ENCODE results near the gene PARD6A. TPM values are rescaled to one million over a fixed set of nuclear protein-coding genes. Genes with fewer than 3 reads are reported as not detected.
A peak's percentile ranks its signal among the peaks of the same experiment; 100 is the strongest.

PARD6A gene
- total and polyA plus RNA-seq, 7 experiments from 2014 or later = 4.5 to 15.1 (median 4.7) TPM

- POLR2A ChIA-PET = interaction anchor here (1.0 to 10.1 kb wide), 7 partner anchors 10 to 104 kb away, joined by 3 to 128 read pairs (median 4); partner anchors contain the start of genes ACD, CTCF and PARD6A
These were observed 12.5 kb upstream of the PARD6A start for GRCh38 chr16:67648088-67648763.

GRCh38 chr16:67648764-67649407 is 11.9 kb upstream of the PARD6A start:
- H3K27ac ChIP-seq (ENCODE audit: low read depth, low read length) = peak overlapping the region; percentile 23
- no peak for ATAC-seq
- H3K27me3 ChIP-seq (ENCODE audit: control insufficient read depth in 2 of 2, insufficient read depth in 2 of 2, low read length in 2 of 2) = no peaks in the 10 kb centered on the region
- no peaks in the 10 kb centered on the region for H3K27me3 Mint-ChIP-seq
- H3K36me3 Mint-ChIP-seq = peaks cover 8 to 22% (median 15%) of the 10 kb centered on the region in 5 donors
- no peak overlapping the region for H3K4me3 ChIP-seq (ENCODE audit: low read length)
- H3K9me3 Mint-ChIP-seq = peaks cover 0 to 2% (median 0%) of the 10 kb centered on the region in 11 donors
- CTCF ChIA-PET = interaction anchor here (0.7 to 1.8 kb wide), 3 partner anchors 54 to 128 kb away, joined by 3 to 8 read pairs (median 4); no protein-coding TSS in a partner anchor
- H3K9me3 ChIP-seq (ENCODE audit: control insufficient read depth in 2 of 3, low read length in 3 of 3) = no peaks in the 10 kb centered on the region
- intact Hi-C loops (cut with micrococcal nuclease) = no loop called here
- H3K4me1 Mint-ChIP-seq = peaks cover 6 to 34% (median 22%) of the 10 kb centered on the region in 7 donors
- H3K27ac Mint-ChIP-seq = peak overlapping the region in 1 of 9 donors; percentile 19
- H3K4me3 Mint-ChIP-seq = peak overlapping the region in 1 of 10 donors; percentile 62
- peaks cover 0 to 66% (median 39%) of the 10 kb centered on the region in 3 experiments for H3K36me3 ChIP-seq (ENCODE audit: control insufficient read depth in 2 of 3, insufficient read depth in 3 of 3, low read length in 3 of 3)
- POLR2A ChIA-PET = interaction anchor here (1.0 to 8.9 kb wide), 4 partner anchors 9 to 95 kb away, joined by 3 to 84 read pairs (median 4); partner anchors contain the start of genes ACD and PARD6A
- H3K4me1 ChIP-seq (ENCODE audit: control insufficient read depth in 2 of 2, insufficient read depth in 2 of 2, low read length in 2 of 2) = peaks cover 9 to 15% of the 10 kb centered on the region in 2 donors
- no peak for DNase-seq

More at GRCh38 chr16:67648088-67648763, 12.5 kb upstream of the PARD6A start:
- Mint-ChIP-seq H3K4me1 (peaks cover 5 to 34% (median 22%) of the 10 kb centered on the region in 7 donors), H3K36me3 (peaks cover 8 to 21% (median 15%) of the 10 kb centered on the region in 5 donors), H3K27ac (peak overlapping the region in 1 of 9 donors; percentile 19), H3K9me3 (peaks cover 0 to 2% (median 0%) of the 10 kb centered on the region in 11 donors), H3K27me3 (no peaks in the 10 kb centered on the region), H3K4me3 (peak overlapping the region in 2 of 10 donors; percentile 29 to 62)
- peaks cover 9 to 15% of the 10 kb centered on the region in 2 donors for H3K4me1 ChIP-seq (ENCODE audit: control insufficient read depth in 2 of 2, insufficient read depth in 2 of 2, low read length in 2 of 2)
- no peaks in the 10 kb centered on the region for H3K27me3 ChIP-seq (ENCODE audit: control insufficient read depth in 2 of 2, insufficient read depth in 2 of 2, low read length in 2 of 2)
- H3K27ac ChIP-seq (ENCODE audit: low read depth, low read length) = no peak overlapping the region
- intact Hi-C loops (cut with micrococcal nuclease) = no loop called here
- peaks cover 0 to 61% (median 39%) of the 10 kb centered on the region in 3 experiments for H3K36me3 ChIP-seq (ENCODE audit: control insufficient read depth in 2 of 3, insufficient read depth in 3 of 3, low read length in 3 of 3)
- ATAC-seq (no peak), DNase-seq (no peak)
- CTCF ChIA-PET = interaction anchor here (2.2 to 7.3 kb wide), 2 partner anchors 19 to 101 kb away, joined by 6 to 107 read pairs; no protein-coding TSS in a partner anchor
- no peaks in the 10 kb centered on the region for H3K9me3 ChIP-seq (ENCODE audit: control insufficient read depth in 2 of 3, low read length in 3 of 3)
- no peak overlapping the region for H3K4me3 ChIP-seq (ENCODE audit: low read length)

- CTCF ChIA-PET = interaction anchor here (0.7 to 1.8 kb wide), 3 partner anchors 55 to 128 kb away, joined by 3 to 8 read pairs (median 4); no protein-coding TSS in a partner anchor
- H3K4me3 Mint-ChIP-seq = no peak overlapping the region
- no peaks in the 10 kb centered on the region for H3K27me3 Mint-ChIP-seq
- Histone ChIP-seq H3K9me3 (ENCODE audit: control insufficient read depth in 2 of 3, low read length in 3 of 3) (no peaks in the 10 kb centered on the region), H3K4me3 (ENCODE audit: low read length) (no peak overlapping the region), H3K36me3 (ENCODE audit: control insufficient read depth in 2 of 3, insufficient read depth in 3 of 3, low read length in 3 of 3) (peaks cover 0 to 73% (median 39%) of the 10 kb centered on the region in 3 experiments), H3K27me3 (ENCODE audit: control insufficient read depth in 2 of 2, insufficient read depth in 2 of 2, low read length in 2 of 2) (no peaks in the 10 kb centered on the region), H3K27ac (ENCODE audit: low read depth, low read length) (peak overlapping the region; percentile 23), H3K4me1 (ENCODE audit: control insufficient read depth in 2 of 2, insufficient read depth in 2 of 2, low read length in 2 of 2) (peaks cover 9 to 15% of the 10 kb centered on the region in 2 donors)
- intact Hi-C loops (cut with micrococcal nuclease) = no loop called here
- H3K36me3 Mint-ChIP-seq = peaks cover 8 to 22% (median 15%) of the 10 kb centered on the region in 5 donors
- no peaks in the 10 kb centered on the region for H3K9me3 Mint-ChIP-seq
- H3K4me1 Mint-ChIP-seq = peaks cover 6 to 28% (median 17%) of the 10 kb centered on the region in 7 donors
- ATAC-seq = no peak
- H3K27ac Mint-ChIP-seq = peak overlapping the region in 1 of 9 donors; percentile 86
- no peak for DNase-seq
- POLR2A ChIA-PET = interaction anchor here (8.9 kb wide), 1 partner anchor 9 kb away, joined by 84 read pairs; the partner anchor contains the start of genes ACD and PARD6A
These were observed 11.2 kb upstream of the PARD6A start for GRCh38 chr16:67649494-67649931.

GRCh38 chr16:67650023-67650422 is 10.7 kb upstream of the PARD6A start:
- no peaks in the 10 kb centered on the region for H3K9me3 Mint-ChIP-seq
- peak overlapping the region in 2 of 10 donors; percentile 23 to 64 for H3K4me3 Mint-ChIP-seq
- ATAC-seq (no peak), DNase-seq (no peak)
- H3K27me3 ChIP-seq (ENCODE audit: control insufficient read depth in 2 of 2, insufficient read depth in 2 of 2, low read length in 2 of 2) = no peaks in the 10 kb centered on the region
- H3K27me3 Mint-ChIP-seq = no peaks in the 10 kb centered on the region
- intact Hi-C loops (cut with micrococcal nuclease) = no loop called here
- ChIA-PET POLR2A (interaction anchor here (1.4 to 8.9 kb wide), 2 partner anchors 8 to 88 kb away, joined by 3 to 84 read pairs; partner anchors contain the start of genes ACD, CTCF and PARD6A), CTCF (interaction anchor here (1.8 kb wide), 1 partner anchor 129 kb away, joined by 8 read pairs; no protein-coding TSS in a partner anchor)
- H3K4me1 Mint-ChIP-seq = peaks cover 6 to 27% (median 16%) of the 10 kb centered on the region in 7 donors
- H3K4me1 ChIP-seq (ENCODE audit: control insufficient read depth in 2 of 2, insufficient read depth in 2 of 2, low read length in 2 of 2) = peaks cover 9 to 15% of the 10 kb centered on the region in 2 donors
- no peaks in the 10 kb centered on the region for H3K9me3 ChIP-seq (ENCODE audit: control insufficient read depth in 2 of 3, low read length in 3 of 3)
- H3K36me3 Mint-ChIP-seq = peaks cover 8 to 22% (median 15%) of the 10 kb centered on the region in 5 donors
- H3K4me3 ChIP-seq (ENCODE audit: low read length) = no peak overlapping the region
- H3K27ac ChIP-seq (ENCODE audit: low read depth, low read length) = peak overlapping the region; percentile 11
- H3K27ac Mint-ChIP-seq = peak overlapping the region in 8 of 9 donors; percentile 46 to 92 (median 77)
- peaks cover 0 to 78% (median 42%) of the 10 kb centered on the region in 3 experiments for H3K36me3 ChIP-seq (ENCODE audit: control insufficient read depth in 2 of 3, insufficient read depth in 3 of 3, low read length in 3 of 3)

- DNase-seq (no peak), ATAC-seq (no peak)
- no peaks in the 10 kb centered on the region for H3K27me3 Mint-ChIP-seq
- H3K4me1 Mint-ChIP-seq = peaks cover 8 to 23% (median 18%) of the 10 kb centered on the region in 7 donors
- H3K4me3 ChIP-seq (ENCODE audit: low read length) = no peak overlapping the region
- POLR2A ChIA-PET = interaction anchor here (1.3 to 8.9 kb wide), 4 partner anchors 7 to 96 kb away, joined by 3 to 84 read pairs (median 5); partner anchors contain the start of genes ACD, CTCF and PARD6A
- no peaks in the 10 kb centered on the region for H3K9me3 Mint-ChIP-seq
- no peak overlapping the region for H3K27ac ChIP-seq (ENCODE audit: low read depth, low read length)
- H3K4me3 Mint-ChIP-seq = peak overlapping the region in 1 of 10 donors; percentile 59
- H3K9me3 ChIP-seq (ENCODE audit: control insufficient read depth in 2 of 3, low read length in 3 of 3) = no peaks in the 10 kb centered on the region
- H3K27me3 ChIP-seq (ENCODE audit: control insufficient read depth in 2 of 2, insufficient read depth in 2 of 2, low read length in 2 of 2) = no peaks in the 10 kb centered on the region
- H3K4me1 ChIP-seq (ENCODE audit: control insufficient read depth in 2 of 2, insufficient read depth in 2 of 2, low read length in 2 of 2) = peaks cover 0 to 7% of the 10 kb centered on the region in 2 donors
- H3K36me3 Mint-ChIP-seq = peaks cover 8 to 26% (median 21%) of the 10 kb centered on the region in 5 donors
- peak overlapping the region in 8 of 9 donors; percentile 21 to 86 (median 74) for H3K27ac Mint-ChIP-seq
- H3K36me3 ChIP-seq (ENCODE audit: control insufficient read depth in 2 of 3, insufficient read depth in 3 of 3, low read length in 3 of 3) = peaks cover 0 to 88% (median 41%) of the 10 kb centered on the region in 3 experiments
- CTCF ChIA-PET = interaction anchor here (1.5 kb wide), 1 partner anchor 89 kb away, joined by 3 read pairs; no protein-coding TSS in a partner anchor
- intact Hi-C loops (cut with micrococcal nuclease) = no loop called here
These were observed 9.7 kb upstream of the PARD6A start for GRCh38 chr16:67651039-67651438.

GRCh38 chr16:67651847-67652246 is 8.9 kb upstream of the PARD6A start:
- ChIA-PET POLR2A (interaction anchor here (1.4 to 1.8 kb wide), 2 partner anchors 9 to 90 kb away, joined by 3 to 6 read pairs; partner anchors contain the start of genes ACD, CTCF and PARD6A), CTCF (interaction anchor here (1.5 kb wide), 1 partner anchor 90 kb away, joined by 3 read pairs; no protein-coding TSS in a partner anchor)
- peaks cover 8 to 26% (median 21%) of the 10 kb centered on the region in 5 donors for H3K36me3 Mint-ChIP-seq
- H3K4me3 Mint-ChIP-seq = no peak overlapping the region
- Histone ChIP-seq H3K9me3 (ENCODE audit: control insufficient read depth in 2 of 3, low read length in 3 of 3) (no peaks in the 10 kb centered on the region), H3K36me3 (ENCODE audit: control insufficient read depth in 2 of 3, insufficient read depth in 3 of 3, low read length in 3 of 3) (peaks cover 0 to 88% (median 36%) of the 10 kb centered on the region in 3 experiments), H3K27ac (ENCODE audit: low read depth, low read length) (peak overlapping the region; percentile 7), H3K27me3 (ENCODE audit: control insufficient read depth in 2 of 2, insufficient read depth in 2 of 2, low read length in 2 of 2) (no peaks in the 10 kb centered on the region), H3K4me1 (ENCODE audit: control insufficient read depth in 2 of 2, insufficient read depth in 2 of 2, low read length in 2 of 2) (no peaks in the 10 kb centered on the region), H3K4me3 (ENCODE audit: low read length) (no peak overlapping the region)
- DNase-seq (no peak), ATAC-seq (no peak)
- H3K27me3 Mint-ChIP-seq = no peaks in the 10 kb centered on the region
- H3K27ac Mint-ChIP-seq = peak overlapping the region in 6 of 9 donors; percentile 19 to 76 (median 42)
- peaks cover 5 to 18% (median 16%) of the 10 kb centered on the region in 7 donors for H3K4me1 Mint-ChIP-seq
- H3K9me3 Mint-ChIP-seq = no peaks in the 10 kb centered on the region
- intact Hi-C loops (cut with micrococcal nuclease) = no loop called here

Data from naive thymus-derived CD4-positive, alpha-beta T cell (primary cell).